Kidney capillary endothelial cell (primary cell): ENCODE data around the gene BGLAP.

ENCODE experiments used
- DNase-seq: peaks from one replicate; pipeline ENCODE4 v3.0.0-alpha.2; 2018; ENCODE audit warnings: low spot score

BGLAP gene

DNA sequence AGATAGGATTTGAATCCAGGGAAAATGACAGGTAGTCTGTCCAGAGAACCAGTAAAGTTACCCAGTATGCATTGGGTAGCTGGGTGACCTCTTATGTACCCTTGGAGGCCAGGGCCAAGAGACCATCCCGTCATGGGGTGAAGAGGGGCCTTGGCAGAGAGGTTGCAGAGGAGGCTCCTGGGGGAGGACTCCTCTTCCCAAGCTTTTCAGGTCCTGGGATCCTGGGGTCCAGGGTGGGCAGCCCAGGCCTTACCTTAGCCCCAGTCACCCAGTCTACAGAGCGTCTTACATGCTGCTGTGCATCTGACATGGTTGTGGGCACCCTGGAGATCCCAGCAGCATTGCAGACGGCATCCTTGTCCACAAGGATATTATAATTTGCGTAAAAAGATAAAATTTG lies 15.2 kb upstream of the BGLAP start:
- DNase-seq, result no peak

DNA sequence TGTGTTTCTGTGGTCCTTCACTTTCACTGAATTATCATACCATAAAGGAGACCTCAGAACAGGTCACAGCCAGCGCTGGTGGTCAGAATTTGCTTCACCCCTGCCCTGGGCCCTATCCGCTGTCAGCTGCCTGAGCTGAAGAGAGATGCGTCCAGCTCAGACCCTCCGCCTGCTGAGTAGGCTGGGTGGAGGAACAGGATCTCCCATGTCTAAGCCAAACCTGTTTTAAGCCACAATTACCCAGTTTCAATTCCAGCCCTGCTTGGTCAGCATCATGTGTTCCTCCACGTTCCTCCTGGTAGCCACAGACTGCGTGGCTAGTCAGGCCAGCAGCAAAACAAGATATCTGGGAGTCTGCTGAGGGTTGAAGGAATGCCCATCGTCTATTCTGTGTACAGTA lies 13.5 kb upstream of the BGLAP start:
- DNase-seq, result no peak

DNA sequence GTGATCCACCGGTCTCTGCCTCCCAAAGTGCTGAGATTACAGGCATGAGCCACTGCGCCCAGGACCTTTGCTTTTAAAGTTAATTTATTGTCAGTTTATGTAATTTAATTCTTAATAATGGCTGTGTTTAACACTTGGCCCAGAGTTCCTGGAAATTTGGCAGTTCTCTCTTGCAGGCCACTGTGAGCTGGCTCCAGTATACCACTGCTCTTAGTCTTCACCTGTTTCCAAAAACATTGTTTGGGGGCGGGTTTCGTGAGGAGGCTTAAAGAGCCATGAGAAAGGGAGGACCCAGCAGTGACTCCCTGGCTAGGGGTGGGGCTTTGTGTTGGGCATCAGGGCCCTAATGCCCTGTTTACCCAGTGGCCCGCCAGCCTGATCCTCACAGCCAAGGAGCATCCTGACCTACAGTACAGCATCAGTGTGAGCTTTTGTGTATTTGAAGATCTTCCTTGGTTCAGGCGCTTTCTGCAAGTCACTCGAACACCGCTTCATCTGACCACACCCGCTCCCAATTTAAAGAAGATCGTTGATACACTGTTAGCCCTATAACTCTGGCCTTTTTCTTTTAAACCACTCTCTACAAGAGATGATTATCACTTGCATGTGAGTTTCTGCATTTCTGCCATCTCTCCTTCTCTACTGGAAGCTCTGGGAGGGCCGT lies 12.0 kb upstream of the BGLAP start:
- no peak for DNase-seq

DNA sequence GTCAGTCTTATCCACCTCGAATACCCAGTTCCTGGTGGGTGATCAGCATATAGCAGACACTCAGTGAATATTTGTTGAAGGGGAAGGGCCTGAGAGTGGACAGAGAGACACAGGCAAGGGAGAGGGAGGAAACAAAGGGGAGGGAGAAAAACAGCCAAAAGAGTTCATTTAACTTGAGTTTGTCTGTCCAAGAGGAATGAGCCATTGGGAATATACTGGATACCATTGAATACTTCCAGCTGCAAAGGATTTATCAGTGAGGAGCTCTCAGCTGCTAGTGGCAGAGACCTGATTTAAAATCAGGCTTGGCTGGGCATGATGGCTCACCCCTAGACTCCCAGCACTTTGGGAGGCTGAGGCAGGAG lies 11.5 kb upstream of the BGLAP start:
- DNase-seq, result no peak

DNA sequence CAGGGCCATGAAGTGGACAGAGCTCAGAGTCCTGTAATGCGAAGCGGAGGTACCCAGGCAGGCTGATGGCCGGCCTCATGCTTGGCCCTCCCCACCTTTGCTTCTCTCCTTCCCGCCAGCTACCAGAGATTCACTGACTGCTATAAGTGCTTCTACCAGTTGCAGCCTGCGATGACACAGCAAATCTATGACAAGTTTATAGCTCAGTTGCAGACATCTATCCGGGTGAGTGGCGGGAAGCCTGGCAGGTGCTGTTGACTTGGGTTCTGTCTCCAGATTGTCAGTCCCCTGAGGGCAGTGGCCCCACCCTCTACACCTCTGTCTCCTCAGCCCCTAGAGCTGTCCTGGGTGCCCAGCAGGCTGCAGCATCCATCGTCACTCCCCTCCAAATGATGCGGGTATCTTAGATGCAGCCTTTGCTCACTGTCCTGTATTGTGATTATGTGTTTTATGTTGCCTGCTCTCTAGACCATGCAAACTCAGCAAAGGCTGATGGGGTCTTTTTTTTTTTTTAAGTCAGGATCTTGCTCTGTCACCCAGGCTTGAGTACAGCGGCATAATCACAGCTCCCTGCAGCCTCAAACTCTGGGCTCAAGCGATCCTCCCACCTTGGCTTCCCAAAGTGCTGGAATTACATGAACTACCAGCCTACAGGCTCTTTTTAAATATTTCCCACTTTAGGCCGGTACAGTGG lies 9.6 kb upstream of the BGLAP start:
- DNase-seq, result no peak

DNA sequence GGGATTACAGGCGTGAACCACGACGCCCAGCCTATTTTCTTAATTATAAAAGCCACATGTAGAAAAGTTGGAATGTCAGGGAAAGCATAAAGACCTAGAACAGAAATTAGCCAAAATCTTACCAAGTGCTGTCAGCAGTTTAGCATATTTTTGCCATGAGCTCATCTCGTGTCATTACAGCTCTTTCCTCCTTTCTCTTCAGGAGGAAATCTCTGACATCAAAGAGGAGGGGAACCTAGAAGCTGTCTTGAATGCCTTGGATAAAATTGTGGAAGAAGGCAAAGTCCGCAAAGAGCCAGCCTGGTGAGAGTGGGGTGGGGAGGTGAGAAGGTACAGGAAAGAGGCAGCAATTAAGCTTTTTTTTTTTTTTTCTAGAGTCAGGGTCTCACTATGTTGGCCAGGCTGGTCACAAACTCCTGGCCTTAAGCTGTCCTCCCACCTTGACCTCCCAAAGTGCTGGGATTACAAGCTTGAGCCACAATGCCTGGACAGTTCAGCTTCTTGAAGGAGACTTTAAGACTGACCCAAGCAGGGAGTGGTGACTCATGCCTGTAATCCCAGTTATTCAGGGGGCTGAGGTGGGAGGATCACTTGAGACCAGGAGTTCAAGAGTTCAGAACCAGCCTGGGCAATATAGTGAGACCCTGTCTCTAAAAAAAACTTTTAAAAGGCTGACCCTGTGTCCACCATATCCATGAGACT lies 8.4 kb upstream of the BGLAP start:
- DNase-seq, result peak; percentile 56

DNA sequence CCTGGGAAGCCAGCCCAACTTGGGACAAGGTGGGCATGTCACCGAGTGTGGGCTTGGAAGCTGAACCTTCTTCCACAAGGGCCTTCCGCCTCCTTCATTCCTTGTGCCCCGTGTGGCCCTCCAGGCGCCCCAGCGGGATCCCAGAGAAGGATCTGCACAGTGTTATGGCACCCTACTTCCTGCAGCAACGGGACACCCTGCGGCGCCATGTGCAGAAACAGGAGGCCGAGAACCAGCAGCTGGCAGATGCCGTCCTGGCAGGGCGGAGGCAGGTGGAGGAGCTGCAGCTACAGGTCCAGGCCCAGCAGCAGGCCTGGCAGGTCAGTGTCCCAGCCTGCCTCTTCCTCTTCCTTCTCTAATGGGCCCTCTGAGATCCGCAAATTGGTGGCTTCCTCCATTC lies 5.8 kb upstream of the BGLAP start:
- no peak for DNase-seq

DNA sequence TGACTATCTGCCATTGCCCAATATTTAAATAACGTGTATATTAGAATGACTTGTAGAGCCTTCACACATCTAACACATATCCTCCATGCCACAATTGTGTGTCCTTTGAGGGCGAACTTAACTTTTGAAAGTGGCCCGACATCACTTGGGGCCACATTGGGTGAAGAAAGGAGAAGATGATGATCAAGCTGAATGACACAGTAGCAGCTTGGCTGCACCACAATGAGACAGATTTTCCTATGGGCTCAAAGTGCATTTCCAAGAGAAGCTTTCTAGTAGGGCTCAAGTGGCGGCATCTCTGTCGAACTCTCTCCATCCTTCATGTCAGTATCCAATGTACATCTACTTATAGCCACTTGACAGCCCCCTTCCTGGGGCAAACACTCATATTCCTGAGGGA lies 3.7 kb upstream of the BGLAP start:
- no peak for DNase-seq

DNA sequence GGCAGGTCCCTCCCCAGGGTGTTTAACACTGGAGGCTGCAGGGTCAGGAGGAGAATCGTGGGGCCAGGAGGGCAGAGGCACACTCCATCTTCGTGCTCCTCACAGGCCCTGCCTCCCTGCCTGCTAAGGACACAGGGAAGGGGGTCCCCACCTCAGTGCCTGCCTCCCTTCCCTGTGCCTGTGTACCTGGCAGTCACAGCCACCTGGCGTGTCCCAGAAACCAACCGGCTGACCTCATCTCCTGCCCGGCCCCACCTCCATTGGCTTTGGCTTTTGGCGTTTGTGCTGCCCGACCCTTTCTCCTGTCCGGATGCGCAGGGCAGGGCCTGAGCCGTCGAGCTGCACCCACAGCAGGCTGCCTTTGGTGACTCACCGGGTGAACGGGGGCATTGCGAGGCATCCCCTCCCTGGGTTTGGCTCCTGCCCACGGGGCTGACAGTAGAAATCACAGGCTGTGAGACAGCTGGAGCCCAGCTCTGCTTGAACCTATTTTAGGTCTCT lies 623 bp upstream of the BGLAP start:
- no peak for DNase-seq

DNA sequence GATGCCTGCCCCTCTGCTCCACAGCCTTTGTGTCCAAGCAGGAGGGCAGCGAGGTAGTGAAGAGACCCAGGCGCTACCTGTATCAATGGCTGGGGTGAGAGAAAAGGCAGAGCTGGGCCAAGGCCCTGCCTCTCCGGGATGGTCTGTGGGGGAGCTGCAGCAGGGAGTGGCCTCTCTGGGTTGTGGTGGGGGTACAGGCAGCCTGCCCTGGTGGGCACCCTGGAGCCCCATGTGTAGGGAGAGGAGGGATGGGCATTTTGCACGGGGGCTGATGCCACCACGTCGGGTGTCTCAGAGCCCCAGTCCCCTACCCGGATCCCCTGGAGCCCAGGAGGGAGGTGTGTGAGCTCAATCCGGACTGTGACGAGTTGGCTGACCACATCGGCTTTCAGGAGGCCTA lies 754 bp downstream of the BGLAP start:
- no peak for DNase-seq

DNA sequence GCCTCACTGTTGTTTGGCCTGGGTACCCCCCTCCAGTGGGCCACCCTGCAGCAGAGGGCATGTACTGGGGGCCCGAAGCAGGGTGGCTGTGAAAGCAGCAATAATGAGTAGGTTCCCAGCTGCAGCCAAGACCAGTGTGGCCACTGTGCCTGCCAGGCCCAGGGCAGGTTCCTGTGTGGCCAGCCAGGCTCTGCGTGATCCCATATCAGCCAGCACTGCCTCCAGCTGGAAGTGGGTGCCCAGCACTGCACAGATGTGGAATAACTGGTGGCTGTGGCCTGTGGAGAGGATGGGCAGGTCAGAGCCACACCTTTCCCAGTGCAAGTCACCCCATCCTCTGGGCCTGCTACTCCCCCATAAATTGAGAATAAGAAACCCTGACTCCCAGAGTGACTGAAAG lies 2.1 kb downstream of the BGLAP start:
- no peak for DNase-seq

DNA sequence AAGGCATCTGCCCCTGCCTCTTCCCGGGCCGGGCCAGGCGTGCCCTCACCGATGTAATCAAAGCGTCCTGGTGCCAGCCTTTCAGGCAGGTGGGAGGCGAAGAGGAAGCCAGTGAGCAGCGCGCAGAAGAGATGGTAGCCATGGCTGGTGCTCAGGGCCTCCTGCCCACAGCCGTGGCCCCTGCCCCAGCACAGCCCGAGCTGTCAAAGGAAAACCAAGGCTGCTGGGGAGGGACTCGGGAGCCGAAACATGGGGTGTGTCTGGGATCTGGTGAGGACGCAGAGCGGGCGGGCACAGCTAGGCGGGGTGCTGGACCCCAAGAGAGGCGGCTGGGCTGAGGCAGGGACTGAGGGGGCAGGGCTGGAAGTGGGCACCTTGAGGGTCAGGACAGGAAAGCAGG lies 2.7 kb downstream of the BGLAP start:
- no peak for DNase-seq

DNA sequence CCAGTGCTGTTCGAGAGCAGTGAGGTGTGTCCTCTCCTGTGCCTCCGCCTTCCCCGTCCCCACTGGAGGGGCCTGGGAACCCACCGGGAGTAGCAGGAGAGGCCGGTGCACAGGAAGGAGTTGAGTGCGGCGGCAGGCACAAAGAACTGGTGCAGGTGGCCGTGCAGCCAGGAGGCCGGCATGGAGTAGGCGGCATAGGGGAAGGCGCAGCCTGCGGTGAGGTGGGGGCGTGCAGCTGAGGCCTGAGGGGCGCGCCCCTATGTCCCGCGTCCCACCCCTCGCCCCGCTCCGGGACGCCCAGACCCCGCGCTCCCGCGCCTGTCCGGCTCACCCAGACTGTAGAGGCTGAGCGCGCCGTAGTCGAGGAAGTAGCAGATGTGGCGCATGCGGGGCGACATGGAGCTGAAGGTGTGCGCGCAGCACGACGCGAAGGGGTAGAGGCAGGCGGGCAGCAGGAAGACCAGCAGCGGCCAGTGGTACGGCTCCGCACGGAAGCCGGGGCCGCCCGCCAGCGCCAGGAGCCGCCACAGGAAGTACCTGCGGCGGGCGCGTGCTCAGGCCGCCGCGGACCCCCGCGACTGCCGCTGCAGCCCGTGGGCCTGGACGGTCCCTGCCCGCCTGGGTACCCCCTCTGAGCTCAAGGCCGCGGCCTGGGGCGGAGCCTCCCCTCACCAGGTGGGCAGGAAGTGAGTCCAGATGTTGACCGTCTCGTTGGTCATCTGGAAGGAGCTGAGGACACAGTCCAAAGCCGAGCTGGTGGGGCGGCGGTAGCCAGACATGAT lies 3.7 kb downstream of the BGLAP start:
- DNase-seq, result peak; percentile 32

DNA sequence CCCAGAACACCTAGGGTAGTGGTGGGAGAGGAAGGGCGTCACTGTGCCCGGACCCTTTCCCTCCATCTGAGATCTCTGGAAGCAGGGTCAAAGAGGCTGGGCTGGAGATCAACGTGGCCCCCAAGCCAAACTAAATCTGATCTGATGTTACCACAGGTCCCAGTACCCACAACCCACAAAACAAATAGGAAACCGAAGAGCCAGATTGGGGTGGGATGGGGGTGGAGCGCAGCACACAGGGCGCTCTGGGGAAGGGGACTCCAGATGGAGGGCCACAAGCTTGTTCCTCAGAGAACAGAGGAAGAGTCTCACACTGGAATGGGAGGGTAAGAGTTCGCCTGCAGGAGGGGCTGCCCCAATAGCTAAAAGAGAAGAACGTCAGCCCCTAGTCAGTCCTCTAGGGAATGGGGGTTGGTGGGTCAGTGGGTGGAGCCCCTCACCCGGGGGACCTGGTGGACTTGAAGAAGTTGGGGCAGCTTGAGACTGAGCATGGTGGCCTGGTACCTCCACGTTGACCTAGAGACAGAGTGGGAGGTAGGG lies 4.3 kb downstream of the BGLAP start:
- no peak for DNase-seq

DNA sequence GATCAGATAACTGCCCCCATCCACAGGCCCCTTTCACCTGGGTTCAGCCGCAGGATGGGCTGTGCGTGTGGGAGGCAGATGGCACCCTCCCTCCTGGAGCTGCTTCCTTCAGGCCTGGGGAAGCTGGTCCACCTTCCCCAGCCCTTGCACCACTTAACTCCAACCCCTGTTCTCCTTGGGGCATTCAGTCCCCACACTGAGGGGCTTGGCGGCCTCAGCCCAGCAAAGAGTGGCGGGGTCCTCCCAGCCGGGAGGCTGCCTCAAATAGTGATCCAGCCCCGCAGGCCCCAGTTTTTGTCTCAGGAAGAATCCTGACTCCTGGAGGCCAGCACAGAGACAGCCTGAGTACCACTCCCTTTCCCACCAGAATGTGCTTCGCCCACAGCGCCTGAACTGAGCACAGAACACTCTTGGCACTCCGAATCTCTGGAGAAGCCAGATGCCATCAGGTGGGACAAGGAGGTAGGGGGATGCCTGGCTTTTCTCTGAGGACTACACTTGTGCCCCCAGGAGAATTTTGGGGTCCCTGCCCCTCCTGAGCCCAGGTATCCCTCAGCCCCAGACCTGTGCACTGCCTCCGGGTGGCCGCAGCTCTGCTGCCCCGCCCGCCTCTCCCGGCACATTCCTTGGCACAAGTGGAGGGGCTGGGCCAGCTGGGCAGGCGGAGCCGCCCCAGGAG lies 4.9 kb downstream of the BGLAP start:
- no peak for DNase-seq

DNA sequence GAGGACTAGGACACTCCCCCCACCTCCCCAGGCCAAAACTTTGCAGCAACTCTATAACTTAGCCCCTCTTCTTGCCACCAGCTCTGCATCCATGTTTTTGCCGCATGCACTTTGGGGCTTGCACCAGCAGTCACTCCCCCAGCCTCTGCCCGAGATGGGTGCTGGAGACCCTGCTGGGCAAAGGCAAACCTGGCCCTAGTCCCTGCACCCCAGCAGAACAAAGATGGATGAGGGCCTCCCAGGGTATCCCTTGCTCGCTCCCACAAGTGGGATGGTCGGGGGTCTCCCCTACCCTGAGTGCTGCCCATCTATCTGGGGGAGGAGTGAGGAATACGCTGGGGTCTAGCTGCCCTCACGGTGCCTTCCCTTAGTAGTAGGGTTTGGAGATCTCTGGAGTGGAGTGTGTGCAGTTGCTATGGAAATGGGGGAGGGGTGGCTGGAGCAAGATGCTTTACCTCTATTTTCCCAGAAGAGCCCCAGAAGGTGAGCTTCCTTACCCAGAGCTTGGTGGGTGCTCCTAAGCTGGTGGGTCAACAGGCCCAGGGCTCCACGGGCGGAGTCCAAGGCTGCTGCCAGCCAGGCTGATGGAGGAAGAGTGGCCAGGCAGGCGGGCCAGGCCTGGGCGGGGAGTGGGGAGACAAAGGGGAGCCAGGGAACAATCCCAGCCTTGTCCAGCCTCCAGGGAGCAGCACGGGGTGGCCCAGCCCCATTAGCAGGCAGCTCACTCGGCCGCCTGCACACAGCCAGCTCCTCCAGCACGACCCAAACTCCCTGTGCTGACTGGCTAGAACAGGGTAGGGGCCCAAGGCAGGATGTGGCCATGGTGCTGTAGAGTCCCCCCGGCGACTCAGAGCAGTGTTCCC lies 5.7 kb downstream of the BGLAP start, which contains the start of gene PAQR6:
Gene PAQR6 (minus strand): TSS at position 597 of the 863 bp plus-strand sequence. CDS start 1,325 bp downstream, outside the sequence.
- DNase-seq, result no peak

DNA sequence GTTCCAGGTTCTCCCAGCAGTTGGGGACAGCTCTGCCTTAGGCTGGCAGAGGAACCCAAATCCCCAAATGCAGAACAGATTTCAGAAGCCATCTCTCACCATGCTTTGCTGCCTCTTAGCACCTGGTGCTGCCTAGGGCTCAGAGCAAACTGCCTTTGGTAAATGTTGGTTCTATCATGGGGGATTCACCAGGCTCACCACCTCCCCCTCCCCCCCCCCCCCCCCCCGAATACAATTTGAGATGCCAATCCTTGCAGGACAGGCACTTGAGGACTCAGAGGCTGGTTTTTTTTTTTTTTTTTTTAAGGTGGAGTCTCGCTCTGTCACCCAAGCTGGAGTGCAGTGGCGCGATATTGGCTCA lies 6.3 kb downstream of the BGLAP start:
- no peak for DNase-seq

DNA sequence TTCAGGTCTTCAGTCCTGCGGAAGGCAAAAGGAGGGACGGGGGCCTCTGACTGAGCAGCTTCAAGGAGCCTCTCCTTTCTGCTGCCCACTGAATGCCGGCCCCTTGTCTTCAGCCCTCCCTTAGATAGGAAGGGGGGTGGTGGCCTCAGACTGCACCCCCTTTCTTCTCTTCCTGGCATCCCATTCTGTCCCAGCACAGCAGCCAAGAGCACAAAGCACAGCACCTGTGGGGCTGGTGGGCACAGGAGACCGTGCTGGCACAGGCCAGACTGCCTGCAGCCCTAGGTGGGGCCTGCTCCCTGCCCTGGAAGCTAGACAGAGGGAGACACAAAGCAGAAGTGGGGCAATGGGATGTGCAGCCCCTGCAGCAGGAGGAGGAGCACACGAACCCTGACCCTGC lies 7.6 kb downstream of the BGLAP start:
- DNase-seq, result no peak

DNA sequence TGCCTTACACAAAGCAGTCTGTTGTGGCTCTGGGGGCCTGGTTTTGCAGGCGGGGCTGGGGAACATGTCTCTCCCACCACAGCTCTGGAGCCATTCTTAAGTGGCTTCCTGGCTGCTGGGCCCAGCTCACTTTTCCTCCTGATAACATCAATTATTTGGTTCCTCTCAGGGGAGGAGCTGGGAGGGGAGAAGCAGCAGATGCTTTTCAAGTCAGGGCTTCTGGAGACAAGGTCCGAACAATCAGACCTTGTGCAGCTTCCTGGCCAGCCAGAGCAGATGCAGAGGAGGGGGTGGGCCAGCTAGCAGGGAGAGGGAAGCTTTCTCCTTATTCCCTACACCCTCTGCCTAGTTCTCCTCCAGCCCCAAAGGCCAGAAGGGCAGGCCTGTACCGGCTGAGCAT lies 9.5 kb downstream of the BGLAP start:
- no peak for DNase-seq

DNA sequence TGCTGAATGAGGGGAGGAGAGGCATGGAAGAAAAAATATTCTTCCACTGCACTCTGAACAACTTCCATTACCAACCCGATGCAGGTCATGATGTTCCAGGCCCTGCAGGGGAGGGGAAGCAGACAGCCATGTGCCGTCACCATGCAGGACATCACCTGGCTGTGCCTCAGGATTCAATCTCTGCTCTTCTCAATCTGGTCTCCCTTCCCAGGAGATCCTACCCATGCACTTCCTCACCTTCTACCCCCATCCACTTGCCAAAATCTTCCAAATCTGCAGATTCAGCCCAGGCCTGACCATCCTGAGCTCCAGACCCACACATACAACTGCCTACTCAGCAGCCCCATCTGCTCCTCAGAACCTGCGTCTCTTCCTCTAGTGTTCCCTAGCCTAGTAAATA lies 11.7 kb downstream of the BGLAP start:
- no peak for DNase-seq

DNA sequence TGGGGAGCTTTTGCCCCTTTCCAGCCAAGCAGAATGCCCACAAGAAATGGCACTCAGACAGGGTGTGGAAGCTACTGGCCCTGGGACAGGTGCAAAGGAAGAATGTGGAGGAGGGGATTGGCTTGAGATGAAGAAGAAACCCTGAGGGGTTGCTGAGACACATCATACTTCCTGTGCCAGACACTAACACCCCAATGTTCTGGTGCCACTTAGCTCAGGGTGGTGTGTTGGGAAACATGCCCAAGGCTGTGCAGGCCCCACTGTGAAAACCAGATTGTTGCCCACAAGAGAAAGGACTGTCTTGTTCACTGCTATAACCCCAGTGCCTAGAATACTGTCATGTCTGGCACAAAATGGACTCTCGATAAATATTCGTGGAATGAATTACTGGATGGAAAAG lies 15.7 kb downstream of the BGLAP start:
- DNase-seq, result no peak
